HepG2 (cell line): Measurements from ENCODE around the gene FAM193A. TPM values are rescaled to one million over a fixed set of nuclear protein-coding genes. Genes with fewer than 3 reads are reported as not detected.

ENCODE experiments used
- ATAC-seq: fragments of 200-7000 bp; cut with Tn5 transposase; 3 replicates; pipeline ENCODE4 v1.9.1; 2020; ENCODE audit warnings: mild to moderate bottlenecking, moderate library complexity
- BruUV-seq: library from RNA; stranded (reverse); fragments of 400-500 nt; replicated peaks from 2 replicates; lab custom pipeline; 2021; lab: Mats Ljungman, UMichigan
- CTCF ChIA-PET: fragments of 300-600 bp; formaldehyde crosslinking; extraction: SDS; loops from one replicate; lab custom pipeline; 2021; ENCODE audit warnings: low total read pairs, inconsistent platforms, low intra/inter-chr PET ratio; lab: Yijun Ruan, JAX
- POLR2A ChIA-PET: fragments of 350-600 bp; sonication (Branson Sonifier 250); formaldehyde crosslinking; loops from one replicate; lab custom pipeline; 2020; ENCODE audit warnings: antibody characterized with exemption, inconsistent platforms; lab: Yijun Ruan, JAX
- DNase-seq: peaks from one replicate; pipeline ENCODE4 v3.0.0-alpha.2; 2015; ENCODE audit warnings: low spot score
- FAIRE-seq: peaks from 3 replicates; lab custom pipeline; 2011; peaks lifted over from hg19 to GRCh38; lab: Jason Lieb, UNC
- H2AFZ ChIP-seq: one replicate; pipeline ENCODE4 v1.6.1; 2011; ENCODE audit warnings: low read length, inconsistent platforms
- H3K27ac ChIP-seq: fragments of 300-600 bp; 3 replicates; pipeline ENCODE4 v1.8.0; 2011; ENCODE audit warnings: mixed run types, mild to moderate bottlenecking, mixed read lengths, low read length, inconsistent platforms; ENCODE audit not compliant: insufficient read depth; ENCODE audit errors: extremely low read length
- H3K27me3 ChIP-seq, 2 experiments: fragments of 200-600 bp in 1 of 2; 2 replicates in 1 of 2; 3 replicates in 1 of 2; pipeline versions ENCODE4 v1.6.0 to v1.8.0; 2011; ENCODE audit warnings: low read length in 2 of 2, mild to moderate bottlenecking in 2 of 2, moderate library complexity in 2 of 2, inconsistent platforms in 1 of 2; ENCODE audit not compliant: insufficient read depth in 2 of 2, control insufficient read depth in 1 of 2
- H3K36me3 ChIP-seq, 2 experiments: fragments of 200-600 bp in 1 of 2; replicated peaks in 1 of 2; 2 replicates in 1 of 2; 3 replicates in 1 of 2; pipeline versions ENCODE4 v1.5.1 to v1.8.0; 2011; ENCODE audit warnings: low read length in 2 of 2, inconsistent platforms in 1 of 2; ENCODE audit not compliant: insufficient read depth in 2 of 2, control insufficient read depth in 1 of 2
- H3K4me1 ChIP-seq: 2 replicates; pipeline ENCODE4 v1.5.1; 2012; ENCODE audit warnings: low read length, inconsistent platforms; ENCODE audit not compliant: insufficient read depth
- H3K4me2 ChIP-seq: 2 replicates; pipeline ENCODE4 v1.6.0; 2011; ENCODE audit warnings: low read depth, low read length, inconsistent platforms
- H3K4me3 ChIP-seq, 3 experiments: fragments of 200-600 bp in 1 of 3; sonication (generic), shearing (Covaris generic) in 1 of 3; replicated peaks in 1 of 3; 2 replicates each; pipeline ENCODE4 v1.5.1; 2011 to 2016; ENCODE audit warnings: low read length in 3 of 3, inconsistent platforms in 2 of 3, low read depth in 2 of 3, mild to moderate bottlenecking in 2 of 3, control low read depth in 1 of 3, mixed read lengths in 1 of 3; ENCODE audit not compliant: insufficient read depth in 1 of 3
- H3K79me2 ChIP-seq: one replicate; pipeline ENCODE4 v1.6.1; 2011; ENCODE audit warnings: low read length, inconsistent platforms; ENCODE audit not compliant: insufficient read depth
- H3K9ac ChIP-seq: 2 replicates; pipeline ENCODE4 v1.6.0; 2011; ENCODE audit warnings: mild to moderate bottlenecking, low read depth, low read length, inconsistent platforms; ENCODE audit not compliant: insufficient read depth
- H3K9me3 ChIP-seq: 2 replicates; pipeline ENCODE4 v1.5.1; 2012; ENCODE audit warnings: mild to moderate bottlenecking, low read length
- H4K20me1 ChIP-seq: 2 replicates; pipeline ENCODE4 v1.6.0; 2011; ENCODE audit warnings: inconsistent platforms, mild to moderate bottlenecking, low read length, moderate library complexity; ENCODE audit not compliant: insufficient read depth
- CAMTA2 ChIP-seq: sonication (generic); formaldehyde crosslinking; IDR thresholded peaks from 2 replicates; pipeline ENCODE4 v1.4.0; 2020; ENCODE audit warnings: mild to moderate bottlenecking, missing genetic modification reagents, borderline replicate concordance
- PLRG1 ChIP-seq: fragments of 450-650 bp; conservative IDR thresholded peaks from 2 replicates; pipeline ENCODE4 v1.6.1; 2016
- ZFYVE20 ChIP-seq: sonication (generic); formaldehyde crosslinking; IDR thresholded peaks from 2 replicates; pipeline ENCODE4 v1.8.0; 2023; ENCODE audit warnings: low read depth, mild to moderate bottlenecking, moderate library complexity, missing genetic modification reagents, borderline replicate concordance
- ZNF264 ChIP-seq: sonication (generic); formaldehyde crosslinking; IDR thresholded peaks from 2 replicates; pipeline ENCODE4 v1.4.0; 2020; ENCODE audit warnings: missing genetic modification reagents
- ZNF326 ChIP-seq: sonication (generic); formaldehyde crosslinking; IDR thresholded peaks from 2 replicates; pipeline ENCODE4 v1.4.0; 2020; ENCODE audit warnings: missing genetic modification reagents, borderline replicate concordance
- ZNF33A ChIP-seq: sonication (generic); formaldehyde crosslinking; IDR thresholded peaks from 2 replicates; pipeline ENCODE4 v1.5.1; 2020; ENCODE audit warnings: missing genetic modification reagents, mild to moderate bottlenecking, moderate library complexity, borderline replicate concordance
- ZNF354B ChIP-seq: sonication (generic); formaldehyde crosslinking; IDR thresholded peaks from 2 replicates; pipeline ENCODE4 v1.8.0; 2022; ENCODE audit warnings: mild to moderate bottlenecking, missing genetic modification reagents
- WGBS: methylation state at CpG from one replicate; pipeline ENCODE4 v1.1.6; 2017; ENCODE audit warnings: low lambda C conversion rate; 5-methylcytosine and 5-hydroxymethylcytosine counted together
- in situ Hi-C: cut with HindIII; loops from 2 replicates; pipeline ENCODE4 v1.10.0; 2017; ENCODE audit warnings: low pct_unique_long_range_greater_than_20kb; ENCODE audit not compliant: extremely low pct_ligation_motif_present
- intact Hi-C: fragments of 100-400 bp; cut with micrococcal nuclease; formaldehyde crosslinking; loops from one replicate; pipeline ENCODE4 v1.10.0; 2022; ENCODE audit not compliant: unreplicated experiment
- polyA plus RNA-seq, 8 experiments: library from polyadenylated mRNA; depleted of rRNA in 3 of 8; stranded (reverse) in 7 of 8; unstranded in 1 of 8; fragments of >200 nt; fragmentation: Illumina TruSeq in 4 of 8; extraction: Trizol in 4 of 8; gene quantifications; 2 replicates each; pipeline versions ENCODE4 v1.2.1 to v1.2.3, GENCODE V29; 2011 to 2016; ENCODE audit warnings: low read depth in 4 of 8, missing spikeins in 1 of 8, mixed read lengths in 1 of 8; ENCODE audit not compliant: insufficient read depth in 1 of 8
- total RNA-seq, 5 experiments: library from RNA; depleted of rRNA; stranded (reverse); fragments of >200 nt; fragmentation: Illumina TruSeq; extraction: Trizol; gene quantifications; 2 replicates each; pipeline ENCODE4 v1.2.3, GENCODE V29; 2016; ENCODE audit warnings: low read depth in 1 of 5
- TF ChIP-seq, protein P1 (sequence below): sonication (generic); formaldehyde crosslinking; IDR thresholded peaks from 2 replicates; pipeline ENCODE4 v1.9.0; 2021; ENCODE audit warnings: missing genetic modification reagents, mild to moderate bottlenecking, borderline replicate concordance

Gene FAM193A
- total and polyA plus RNA-seq, 2 of the 13 experiments (the other 11 are each of a cell fraction or from before 2014, with no cell fraction given) = 5.7 to 8.7 TPM

DNA sequence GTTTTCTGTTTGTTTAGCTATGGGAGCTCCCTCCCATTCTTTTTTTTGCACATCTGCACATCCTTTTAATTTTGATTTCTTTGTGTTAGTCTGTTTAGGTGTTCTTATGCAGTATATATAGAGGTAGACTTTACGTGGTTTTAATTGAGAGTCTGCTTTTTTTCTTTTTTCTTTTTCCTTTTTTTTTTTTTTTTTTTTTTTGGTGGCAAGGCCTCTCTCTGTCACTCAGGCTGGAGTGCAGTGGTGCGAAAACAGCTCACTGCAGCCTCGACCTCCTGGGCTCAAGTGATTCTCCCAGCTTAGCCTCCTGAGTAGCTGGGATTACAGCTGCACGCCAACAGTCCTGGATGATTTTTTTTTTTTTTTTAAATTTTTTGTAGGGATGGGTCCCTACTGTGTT is 68.2 kb downstream of the FAM193A start:
- Histone ChIP-seq H3K9ac (no peak overlapping the region), H3K79me2 (peaks cover 68% of the 10 kb centered on the region), H3K36me3 (peaks cover 3 to 22% of the 10 kb centered on the region in 2 experiments; a peak in 3 of 5 replicates), H4K20me1 (peaks cover 12% of the 10 kb centered on the region; the same call in 1 of the 2 replicates), H3K9me3 (no peaks in the 10 kb centered on the region), H3K4me1 (peaks cover 9% of the 10 kb centered on the region; the same call in 1 of the 2 replicates), H2AFZ (no peak overlapping the region), H3K27me3 (no peaks in the 10 kb centered on the region), H3K27ac (no peak overlapping the region), H3K4me3 (no peak overlapping the region), H3K4me2 (no peak overlapping the region)
- no peak for DNase-seq
- in situ Hi-C loops (no loop called here), intact Hi-C loops (no loop called here)
- POLR2A ChIA-PET = no interaction called here
- ATAC-seq = no peak
- no peak for FAIRE-seq
- WGBS = 93% methylated on average over 4 of the region's 4 CpGs
- no TSS peak for BruUV-seq
- TF ChIP-seq ZNF264 (CRISPR knock-in tag) (no peak), ZFYVE20 (CRISPR knock-in tag) (no peak), ZNF326 (CRISPR knock-in tag) (no peak), PLRG1 (no peak), ZNF354B (CRISPR knock-in tag) (no peak), ZNF33A (CRISPR knock-in tag) (no peak), CAMTA2 (CRISPR knock-in tag) (no peak)
- TF ChIP-seq, protein P1, sequence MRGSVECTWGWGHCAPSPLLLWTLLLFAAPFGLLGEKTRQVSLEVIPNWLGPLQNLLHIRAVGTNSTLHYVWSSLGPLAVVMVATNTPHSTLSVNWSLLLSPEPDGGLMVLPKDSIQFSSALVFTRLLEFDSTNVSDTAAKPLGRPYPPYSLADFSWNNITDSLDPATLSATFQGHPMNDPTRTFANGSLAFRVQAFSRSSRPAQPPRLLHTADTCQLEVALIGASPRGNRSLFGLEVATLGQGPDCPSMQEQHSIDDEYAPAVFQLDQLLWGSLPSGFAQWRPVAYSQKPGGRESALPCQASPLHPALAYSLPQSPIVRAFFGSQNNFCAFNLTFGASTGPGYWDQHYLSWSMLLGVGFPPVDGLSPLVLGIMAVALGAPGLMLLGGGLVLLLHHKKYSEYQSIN (CRISPR knock-in tag) = no peak
- TF ChIP-seq, all 625 proteins: peak for 0
- CTCF ChIA-PET = no interaction called here
